ENCODE measurements around the gene HMX2.

Gene HMX2

DNA sequence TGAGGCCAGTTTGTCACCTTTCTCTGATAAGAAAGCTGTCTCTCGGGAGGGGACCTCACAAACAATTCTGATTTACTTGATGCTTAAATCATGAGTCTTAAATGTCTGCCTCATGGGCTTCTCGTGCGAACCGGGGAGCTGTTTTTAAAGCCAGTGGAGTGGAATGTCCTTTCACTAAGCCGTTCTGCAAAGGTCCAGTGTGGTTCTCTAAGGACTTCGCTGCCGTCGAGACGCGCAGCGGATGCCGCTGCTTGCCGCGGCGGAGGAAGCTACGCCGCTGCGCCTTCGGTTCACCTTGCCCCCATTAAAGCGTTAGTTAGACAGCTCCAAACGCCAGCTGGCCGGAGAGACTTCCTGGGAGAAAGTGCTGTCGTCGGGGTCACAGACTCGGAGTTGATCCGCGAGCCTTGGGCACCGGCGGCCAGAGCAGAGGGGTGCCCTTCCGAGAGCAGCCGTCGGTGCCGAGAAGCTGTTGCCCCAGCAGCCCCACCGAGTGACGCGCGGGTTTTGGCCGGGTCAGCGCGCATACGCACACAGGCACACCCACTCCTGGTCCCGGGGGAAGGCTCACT is 13.5 kb upstream of the HMX2 start:
- FAIRE-seq (no peak), DNase-seq (ENCODE audit: insufficient read length, low spot score) (no peak)
- TF ChIP-seq, protein P1, sequence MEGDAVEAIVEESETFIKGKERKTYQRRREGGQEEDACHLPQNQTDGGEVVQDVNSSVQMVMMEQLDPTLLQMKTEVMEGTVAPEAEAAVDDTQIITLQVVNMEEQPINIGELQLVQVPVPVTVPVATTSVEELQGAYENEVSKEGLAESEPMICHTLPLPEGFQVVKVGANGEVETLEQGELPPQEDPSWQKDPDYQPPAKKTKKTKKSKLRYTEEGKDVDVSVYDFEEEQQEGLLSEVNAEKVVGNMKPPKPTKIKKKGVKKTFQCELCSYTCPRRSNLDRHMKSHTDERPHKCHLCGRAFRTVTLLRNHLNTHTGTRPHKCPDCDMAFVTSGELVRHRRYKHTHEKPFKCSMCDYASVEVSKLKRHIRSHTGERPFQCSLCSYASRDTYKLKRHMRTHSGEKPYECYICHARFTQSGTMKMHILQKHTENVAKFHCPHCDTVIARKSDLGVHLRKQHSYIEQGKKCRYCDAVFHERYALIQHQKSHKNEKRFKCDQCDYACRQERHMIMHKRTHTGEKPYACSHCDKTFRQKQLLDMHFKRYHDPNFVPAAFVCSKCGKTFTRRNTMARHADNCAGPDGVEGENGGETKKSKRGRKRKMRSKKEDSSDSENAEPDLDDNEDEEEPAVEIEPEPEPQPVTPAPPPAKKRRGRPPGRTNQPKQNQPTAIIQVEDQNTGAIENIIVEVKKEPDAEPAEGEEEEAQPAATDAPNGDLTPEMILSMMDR (IDR thresholded peaks at IDR 0.05; ENCODE audit: insufficient read depth, missing control alignments), result no peak

DNA sequence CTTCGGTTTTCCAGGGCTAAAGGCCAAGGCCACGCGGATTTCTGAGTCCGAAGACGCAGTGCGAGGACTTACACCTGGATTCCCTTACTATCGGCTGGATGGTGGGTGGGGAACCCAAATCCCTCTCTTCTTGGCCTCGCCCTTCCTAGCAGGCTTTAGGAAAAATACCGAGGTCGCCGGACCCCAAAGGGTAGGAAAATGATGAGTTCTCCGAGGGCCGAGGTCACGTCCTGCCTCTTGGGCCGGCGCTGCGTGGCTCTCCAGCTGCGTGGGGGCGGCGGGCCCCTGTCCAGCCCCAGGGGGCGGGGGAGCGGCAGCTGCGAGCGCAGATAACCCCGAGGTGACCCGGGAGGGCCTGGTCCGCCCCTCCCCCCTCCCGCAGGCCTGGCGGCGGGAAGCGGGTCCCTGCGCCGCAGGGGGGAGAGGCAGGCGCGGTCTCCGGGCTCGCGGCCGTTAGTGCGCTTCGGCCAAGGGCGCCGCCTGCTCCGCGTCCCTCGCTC is 13.0 kb upstream of the HMX2 start:
- DNase-seq (ENCODE audit: insufficient read length, low spot score), result no peak
- no peak for FAIRE-seq
- TF ChIP-seq, protein P1 (IDR thresholded peaks at IDR 0.05; ENCODE audit: insufficient read depth, missing control alignments), result no peak

DNA sequence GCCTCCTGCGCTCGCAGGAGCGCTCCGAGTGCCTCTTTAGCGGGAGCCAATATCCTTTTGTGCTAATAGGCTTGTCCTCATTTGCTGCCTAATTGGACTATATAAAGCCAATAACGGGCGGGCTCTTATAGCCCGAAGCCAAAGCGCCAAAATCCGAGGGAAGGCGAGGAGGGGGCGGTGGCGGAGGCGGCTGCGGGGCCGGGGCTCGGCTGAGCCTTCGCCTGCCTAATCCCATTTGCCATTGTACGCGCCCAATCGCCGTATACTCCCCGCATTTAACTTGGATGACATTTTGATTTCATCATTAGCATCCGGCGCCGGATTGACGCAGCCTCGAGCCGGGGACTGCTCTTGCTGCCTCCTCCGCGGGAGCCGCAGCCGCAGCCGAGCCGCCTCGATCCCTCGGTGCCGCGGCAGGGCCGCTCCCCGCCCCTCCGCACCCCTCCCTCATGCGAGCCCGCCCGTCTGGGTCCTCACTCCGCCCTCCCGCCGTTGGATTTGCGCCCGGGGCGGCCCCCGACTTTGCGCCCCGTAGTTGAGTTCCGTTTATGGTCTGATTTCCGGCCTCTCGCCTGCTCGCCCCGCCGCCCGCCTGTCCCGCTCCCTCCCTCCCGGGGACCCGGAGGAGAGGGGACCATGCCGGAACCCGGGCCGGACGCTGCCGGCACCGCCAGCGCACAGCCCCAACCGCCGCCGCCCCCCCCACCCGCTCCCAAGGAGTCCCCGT is 12.4 kb upstream of the HMX2 start, which contains the start of gene HMX3:
HMX3 (plus strand) TSS at position 556 of the 727 bp plus-strand sequence; CDS start at position 637, 81 bp downstream.
- DNase-seq (ENCODE audit: insufficient read length, low spot score) (no peak), FAIRE-seq (no peak)
- TF ChIP-seq, protein P1 (IDR thresholded peaks at IDR 0.05; ENCODE audit: insufficient read depth, missing control alignments), result no peak

DNA sequence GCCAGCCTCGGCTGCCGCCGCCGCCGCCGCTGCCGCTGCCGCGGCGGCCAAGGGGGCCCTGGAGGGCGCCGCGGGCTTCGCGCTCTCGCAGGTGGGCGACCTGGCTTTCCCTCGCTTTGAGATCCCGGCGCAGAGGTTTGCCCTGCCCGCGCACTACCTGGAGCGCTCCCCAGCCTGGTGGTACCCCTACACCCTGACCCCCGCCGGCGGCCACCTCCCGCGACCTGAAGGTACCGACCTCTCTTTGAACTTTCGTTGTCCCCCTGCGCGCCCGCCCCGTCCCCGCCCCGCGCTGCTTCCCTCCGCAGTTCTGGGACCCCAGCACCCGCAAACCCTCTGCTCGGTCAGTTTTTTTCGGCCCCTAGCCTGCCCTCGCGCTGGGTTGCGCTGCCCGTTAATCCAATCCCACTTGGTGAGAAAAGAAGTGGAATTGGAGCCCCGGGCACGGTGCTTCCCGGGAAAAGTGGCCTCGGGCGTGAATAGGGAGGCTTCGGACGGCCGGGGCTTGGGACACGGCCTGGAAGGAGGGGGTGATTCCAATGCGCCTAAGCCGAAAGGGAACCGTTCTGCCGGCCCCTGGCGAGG is 11.6 kb upstream of the HMX2 start:
- no peak for DNase-seq (ENCODE audit: insufficient read length, low spot score)
- TF ChIP-seq, protein P1 (IDR thresholded peaks at IDR 0.05; ENCODE audit: insufficient read depth, missing control alignments), result no peak
- FAIRE-seq, result no peak

DNA sequence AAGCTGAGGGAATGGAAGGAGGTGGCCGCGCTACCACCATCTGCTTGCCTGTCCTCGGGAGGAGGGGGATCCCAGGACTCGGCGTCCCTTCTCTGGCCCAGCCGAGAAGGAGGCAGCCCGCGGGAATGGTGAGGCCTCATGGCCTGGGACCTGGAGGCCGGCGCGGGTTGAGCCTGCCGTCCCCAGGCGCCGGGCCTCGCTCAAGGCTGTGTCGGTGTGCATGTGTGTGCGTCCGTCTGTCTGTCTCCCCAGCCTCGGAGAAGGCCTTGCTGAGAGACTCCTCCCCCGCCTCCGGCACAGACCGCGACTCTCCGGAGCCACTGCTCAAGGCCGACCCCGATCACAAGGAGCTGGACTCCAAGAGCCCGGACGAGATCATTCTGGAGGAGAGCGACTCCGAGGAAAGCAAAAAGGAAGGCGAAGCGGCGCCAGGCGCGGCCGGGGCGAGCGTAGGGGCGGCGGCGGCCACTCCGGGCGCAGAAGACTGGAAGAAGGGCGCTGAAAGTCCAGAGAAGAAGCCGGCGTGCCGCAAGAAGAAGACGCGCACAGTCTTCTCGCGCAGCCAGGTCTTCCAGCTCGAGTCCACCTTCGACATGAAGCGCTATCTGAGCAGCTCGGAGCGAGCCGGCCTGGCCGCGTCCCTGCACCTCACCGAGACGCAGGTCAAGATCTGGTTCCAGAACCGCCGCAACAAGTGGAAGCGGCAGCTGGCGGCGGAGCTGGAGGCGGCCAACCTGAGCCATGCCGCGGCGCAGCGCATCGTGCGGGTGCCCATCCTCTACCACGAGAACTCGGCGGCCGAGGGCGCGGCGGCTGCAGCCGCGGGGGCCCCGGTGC is 10.9 kb upstream of the HMX2 start:
- FAIRE-seq (no peak), DNase-seq (ENCODE audit: insufficient read length, low spot score) (no peak)
- TF ChIP-seq, protein P1 (IDR thresholded peaks at IDR 0.05; ENCODE audit: insufficient read depth, missing control alignments), result no peak

DNA sequence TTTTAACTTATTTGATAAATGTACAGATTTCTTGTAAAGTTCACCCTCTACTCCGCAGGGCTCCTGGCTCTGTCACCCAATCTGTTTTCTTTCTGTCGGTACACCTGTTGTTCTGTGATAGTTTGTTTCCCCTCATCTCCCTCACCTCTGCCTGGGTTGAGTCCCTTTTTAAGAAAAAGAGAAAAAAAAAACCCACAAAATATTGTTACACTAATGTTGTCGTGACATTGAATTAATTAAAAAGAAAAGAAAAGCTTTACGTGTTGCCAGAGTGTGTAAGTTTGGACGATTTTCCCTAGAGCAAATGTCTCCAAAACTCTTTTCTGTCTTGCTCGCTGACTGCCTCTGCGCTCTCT is 8.8 kb upstream of the HMX2 start:
- TF ChIP-seq, protein P1 (IDR thresholded peaks at IDR 0.05; ENCODE audit: insufficient read depth, missing control alignments), result no peak
- DNase-seq (ENCODE audit: insufficient read length, low spot score) (no peak), FAIRE-seq (no peak)
